ENCODE data around the gene DAB1.

DAB1 gene

DNA sequence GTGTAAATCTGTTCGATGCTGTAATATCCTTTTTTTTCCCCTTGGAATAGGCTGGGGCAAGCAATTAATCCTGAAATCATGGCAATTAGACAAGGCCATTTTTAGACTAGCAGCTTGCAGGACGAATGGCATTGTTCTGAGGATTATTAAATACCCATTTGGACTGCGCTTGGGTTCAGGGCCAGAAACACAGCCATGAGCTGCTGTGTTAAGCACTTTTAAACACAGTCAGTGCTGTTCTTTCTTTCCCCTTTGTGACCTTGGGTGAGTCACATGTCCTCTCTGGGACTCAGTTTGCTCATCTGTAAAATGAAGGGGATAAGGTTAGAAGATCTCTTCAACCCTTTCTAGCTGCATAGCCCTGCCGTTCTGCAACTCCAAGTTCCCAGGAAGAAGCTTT, 399.4 kb downstream of the DAB1 start:
- TF ChIP-seq FOXM1 (IDR thresholded peaks at IDR 0.05; ENCODE audit: borderline replicate concordance): no peak
- TF ChIP-seq ZNF384 (IDR thresholded peaks at IDR 0.05): no peak
- TF ChIP-seq ELF4 (IDR thresholded peaks at IDR 0.05): no peak
- TF ChIP-seq BHLHE40 (IDR thresholded peaks at IDR 0.05; ENCODE audit: borderline replicate concordance): no peak
- TF ChIP-seq LEF1 (IDR thresholded peaks at IDR 0.05; ENCODE audit: borderline replicate concordance): no peak
- CTCF ChIA-PET: no interaction called here
- POLR2A ChIA-PET: no interaction called here
- DNase-seq (ENCODE audit: extremely low spot score): no peak

GRCh38 chr1:57020216-57020615, 403.6 kb downstream of the DAB1 start:
- POLR2A ChIA-PET: no interaction called here
- TF ChIP-seq HDGF (IDR thresholded peaks at IDR 0.05; ENCODE audit: borderline replicate concordance) (no peak), BHLHE40 (IDR thresholded peaks at IDR 0.05; ENCODE audit: borderline replicate concordance) (no peak), FOXM1 (IDR thresholded peaks at IDR 0.05; ENCODE audit: borderline replicate concordance) (no peak), TARDBP (IDR thresholded peaks at IDR 0.05) (no peak), ARNT (IDR thresholded peaks at IDR 0.05) (no peak), LEF1 (IDR thresholded peaks at IDR 0.05; ENCODE audit: borderline replicate concordance) (no peak), NFRKB (IDR thresholded peaks at IDR 0.05) (no peak), ELF4 (IDR thresholded peaks at IDR 0.05) (no peak), CTBP1 (IDR thresholded peaks at IDR 0.05; ENCODE audit: borderline replicate concordance) (no peak), L3MBTL2 (conservative IDR thresholded peaks at IDR 0.05) (no peak), FOXK2 (IDR thresholded peaks at IDR 0.05) (no peak)
- no peak for DNase-seq (ENCODE audit: extremely low spot score)
- CTCF ChIA-PET: interaction anchor here (0.8 kb wide), 1 partner anchor 20 kb away, joined by 3 read pairs; no protein-coding TSS in a partner anchor

- ChIA-PET POLR2A (no interaction called here), CTCF (no interaction called here)
- no peak for DNase-seq (ENCODE audit: extremely low spot score)
- TF ChIP-seq ARNT (IDR thresholded peaks at IDR 0.05) (no peak), SP1 (IDR thresholded peaks at IDR 0.05) (no peak), BHLHE40 (IDR thresholded peaks at IDR 0.05; ENCODE audit: borderline replicate concordance) (no peak), FOXM1 (IDR thresholded peaks at IDR 0.05; ENCODE audit: borderline replicate concordance) (no peak), NFRKB (IDR thresholded peaks at IDR 0.05) (no peak), ELF4 (IDR thresholded peaks at IDR 0.05) (no peak), L3MBTL2 (conservative IDR thresholded peaks at IDR 0.05) (no peak), FOXK2 (IDR thresholded peaks at IDR 0.05) (no peak), TARDBP (IDR thresholded peaks at IDR 0.05) (no peak), FOXA1 (IDR thresholded peaks at IDR 0.05) (no peak)
Observed at GRCh38 chr1:57019236-57019839, 404.5 kb downstream of the DAB1 start.

DNA sequence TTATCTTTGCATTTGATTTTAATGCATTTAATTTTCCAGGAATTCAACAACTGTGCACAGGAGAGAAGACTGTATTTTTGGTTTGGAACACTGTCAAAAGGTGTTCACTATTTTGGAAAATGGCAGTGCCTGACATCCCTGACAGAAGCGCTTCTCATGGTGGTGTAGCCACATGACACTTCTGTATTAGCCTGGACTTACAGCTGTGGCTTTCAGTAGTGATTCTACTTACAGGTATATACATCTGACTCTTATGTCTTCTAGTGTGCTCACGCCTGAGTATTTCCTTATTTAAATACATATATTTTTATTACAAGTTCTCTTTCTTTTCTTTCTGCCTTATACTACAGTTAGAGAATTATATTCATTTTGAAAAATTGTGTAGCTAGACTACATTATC, 405.7 kb downstream of the DAB1 start:
- ChIA-PET POLR2A (no interaction called here), CTCF (interaction anchor here (0.5 to 1.0 kb wide), 2 partner anchors 32 to 40 kb away, joined by 3 to 4 read pairs; no protein-coding TSS in a partner anchor)
- no peak for DNase-seq (ENCODE audit: extremely low spot score)
- TF ChIP-seq FOXK2 (IDR thresholded peaks at IDR 0.05) (no peak), LEF1 (IDR thresholded peaks at IDR 0.05; ENCODE audit: borderline replicate concordance) (no peak), ARNT (IDR thresholded peaks at IDR 0.05) (no peak), NFRKB (IDR thresholded peaks at IDR 0.05) (no peak), HDGF (IDR thresholded peaks at IDR 0.05; ENCODE audit: borderline replicate concordance) (no peak), ZNF384 (IDR thresholded peaks at IDR 0.05) (no peak), BHLHE40 (IDR thresholded peaks at IDR 0.05; ENCODE audit: borderline replicate concordance) (no peak), SUZ12 (IDR thresholded peaks at IDR 0.05) (no peak), FOXA1 (IDR thresholded peaks at IDR 0.05) (no peak), TARDBP (IDR thresholded peaks at IDR 0.05) (no peak), CTBP1 (IDR thresholded peaks at IDR 0.05; ENCODE audit: borderline replicate concordance) (no peak)
- TF ChIP-seq, protein P1, sequence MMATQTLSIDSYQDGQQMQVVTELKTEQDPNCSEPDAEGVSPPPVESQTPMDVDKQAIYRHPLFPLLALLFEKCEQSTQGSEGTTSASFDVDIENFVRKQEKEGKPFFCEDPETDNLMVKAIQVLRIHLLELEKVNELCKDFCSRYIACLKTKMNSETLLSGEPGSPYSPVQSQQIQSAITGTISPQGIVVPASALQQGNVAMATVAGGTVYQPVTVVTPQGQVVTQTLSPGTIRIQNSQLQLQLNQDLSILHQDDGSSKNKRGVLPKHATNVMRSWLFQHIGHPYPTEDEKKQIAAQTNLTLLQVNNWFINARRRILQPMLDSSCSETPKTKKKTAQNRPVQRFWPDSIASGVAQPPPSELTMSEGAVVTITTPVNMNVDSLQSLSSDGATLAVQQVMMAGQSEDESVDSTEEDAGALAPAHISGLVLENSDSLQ (IDR thresholded peaks at IDR 0.05): no peak

GRCh38 chr1:57017717-57018116, 406.1 kb downstream of the DAB1 start:
- POLR2A ChIA-PET: no interaction called here
- CTCF ChIA-PET: interaction anchor here (1.0 kb wide), 1 partner anchor 31 kb away, joined by 3 read pairs; no protein-coding TSS in a partner anchor
- DNase-seq (ENCODE audit: extremely low spot score): peak; percentile 58
- TF ChIP-seq LEF1 (IDR thresholded peaks at IDR 0.05; ENCODE audit: borderline replicate concordance): no peak
- no peak for TF ChIP-seq ELF4 (IDR thresholded peaks at IDR 0.05)
- no peak for TF ChIP-seq CTBP1 (IDR thresholded peaks at IDR 0.05; ENCODE audit: borderline replicate concordance)
- no peak for TF ChIP-seq L3MBTL2 (conservative IDR thresholded peaks at IDR 0.05)
- TF ChIP-seq FOXM1 (IDR thresholded peaks at IDR 0.05; ENCODE audit: borderline replicate concordance): no peak
- no peak for TF ChIP-seq NFRKB (IDR thresholded peaks at IDR 0.05)
- no peak for TF ChIP-seq ARNT (IDR thresholded peaks at IDR 0.05)
- no peak for TF ChIP-seq HDGF (IDR thresholded peaks at IDR 0.05; ENCODE audit: borderline replicate concordance)
- no peak for TF ChIP-seq FOXA1 (IDR thresholded peaks at IDR 0.05)
- no peak for TF ChIP-seq ZNF384 (IDR thresholded peaks at IDR 0.05)
- no peak for TF ChIP-seq SUZ12 (IDR thresholded peaks at IDR 0.05)

- TF ChIP-seq FOXK2 (IDR thresholded peaks at IDR 0.05): no peak
- no peak for TF ChIP-seq TARDBP (IDR thresholded peaks at IDR 0.05)
- TF ChIP-seq NFRKB (IDR thresholded peaks at IDR 0.05): no peak
- TF ChIP-seq FOXA1 (IDR thresholded peaks at IDR 0.05): no peak
- TF ChIP-seq SUZ12 (IDR thresholded peaks at IDR 0.05): no peak
- TF ChIP-seq HDGF (IDR thresholded peaks at IDR 0.05; ENCODE audit: borderline replicate concordance): no peak
- no peak for TF ChIP-seq ELF4 (IDR thresholded peaks at IDR 0.05)
- no peak for TF ChIP-seq ARNT (IDR thresholded peaks at IDR 0.05)
- no peak for TF ChIP-seq CTBP1 (IDR thresholded peaks at IDR 0.05; ENCODE audit: borderline replicate concordance)
- no peak for TF ChIP-seq SP1 (IDR thresholded peaks at IDR 0.05)
- TF ChIP-seq, protein P1 (IDR thresholded peaks at IDR 0.05): no peak
- no peak for TF ChIP-seq LEF1 (IDR thresholded peaks at IDR 0.05; ENCODE audit: borderline replicate concordance)
- TF ChIP-seq ZNF384 (IDR thresholded peaks at IDR 0.05): no peak
- CTCF ChIA-PET: no interaction called here
- POLR2A ChIA-PET: no interaction called here
- no peak for DNase-seq (ENCODE audit: extremely low spot score)
Observed at GRCh38 chr1:57017200-57017599, 406.7 kb downstream of the DAB1 start.

GRCh38 chr1:57015071-57015470, 408.8 kb downstream of the DAB1 start:
- TF ChIP-seq HDGF (IDR thresholded peaks at IDR 0.05; ENCODE audit: borderline replicate concordance) (no peak), ZNF384 (IDR thresholded peaks at IDR 0.05) (no peak), LEF1 (IDR thresholded peaks at IDR 0.05; ENCODE audit: borderline replicate concordance) (no peak), BHLHE40 (IDR thresholded peaks at IDR 0.05; ENCODE audit: borderline replicate concordance) (no peak)
- ChIA-PET CTCF (no interaction called here), POLR2A (no interaction called here)
- DNase-seq (ENCODE audit: extremely low spot score): no peak
